T-cell (primary cell): ENCODE measurements around the gene FOXRED2. TPM values are rescaled to one million over a fixed set of nuclear protein-coding genes. Genes with fewer than 3 reads are reported as not detected.
"Not testable (repeated sequence)": the region's sequence is repeated elsewhere in the genome, so short reads cannot be mapped to it uniquely, and the experiment has no call there.

Experiments
- ATAC-seq, 4 experiments: fragments of 200-7000 bp in 3 of 4; fragments of 150-1000 bp in 1 of 4; cut with Tn5 transposase; replicated peaks in 1 of 4; 1 replicate in 3 of 4; 2 replicates in 1 of 4; pipeline ENCODE4 v1.10.0; 2021; ENCODE audit warnings: moderate library complexity in 3 of 4, mild to moderate bottlenecking in 2 of 4, moderate number of reproducible peaks in 1 of 4
- CTCF ChIA-PET, 2 donors: fragments of 300-600 bp; sonication (Branson Sonifier 250); formaldehyde crosslinking; loops; one replicate each; lab custom pipeline; 2022; ENCODE audit warnings: antibody characterized with exemption in 2 of 2; lab: Charles Lee
- POLR2A ChIA-PET, 2 donors: fragments of 300-600 bp; sonication (Branson Sonifier 250); formaldehyde crosslinking; loops; one replicate each; lab custom pipeline; 2022; ENCODE audit warnings: antibody characterized with exemption in 2 of 2; lab: Charles Lee
- DNase-seq, 35 experiments: peaks; one replicate each; pipeline versions ENCODE4 v3.0.0 to v3.0.0-alpha.2; 2013 to 2023
- H3K27ac ChIP-seq: one replicate; pipeline ENCODE4 v1.5.1; 2013; ENCODE audit warnings: low read length
- H3K27me3 ChIP-seq, 2 experiments: replicated peaks in 1 of 2; 1 replicate in 1 of 2; 2 replicates in 1 of 2; pipeline versions ENCODE4 v1.6.1 to v1.7.0; 2013; ENCODE audit warnings: low read length in 1 of 2, mixed read lengths in 1 of 2; ENCODE audit not compliant: control insufficient read depth in 2 of 2, insufficient read depth in 2 of 2; ENCODE audit errors: extremely low read depth in 1 of 2
- H3K36me3 ChIP-seq, 2 donors: 1 replicate in 1 of 2; 2 replicates in 1 of 2; pipeline versions ENCODE4 v1.6.1 to v1.7.0; 2013; ENCODE audit warnings: low read length in 1 of 2; ENCODE audit not compliant: control insufficient read depth in 2 of 2, insufficient read depth in 1 of 2; ENCODE audit errors: extremely low read depth in 1 of 2
- H3K4me1 ChIP-seq, 2 experiments: 1 replicate in 1 of 2; 2 replicates in 1 of 2; pipeline versions ENCODE4 v1.6.1 to v1.7.0; 2013; ENCODE audit warnings: low read length in 2 of 2, mixed read lengths in 1 of 2; ENCODE audit not compliant: insufficient read depth in 2 of 2, control insufficient read depth in 1 of 2; ENCODE audit errors: extremely low read depth in 1 of 2
- H3K4me3 ChIP-seq, 2 donors: 1 replicate in 1 of 2; 2 replicates in 1 of 2; pipeline versions ENCODE4 v1.5.1 to v1.7.0; 2013; ENCODE audit warnings: mild to moderate bottlenecking in 2 of 2, low read length in 1 of 2, moderate library complexity in 1 of 2; ENCODE audit not compliant: control insufficient read depth in 1 of 2; ENCODE audit errors: extremely low read depth in 1 of 2
- H3K9me3 ChIP-seq: 2 replicates; pipeline ENCODE4 v1.7.0; 2013
- H3K27ac Mint-ChIP-seq, 2 donors: one replicate each; pipeline ENCODE4 v1.8.0; 2020 to 2021; ENCODE audit warnings: mild to moderate bottlenecking in 2 of 2, mixed read lengths in 2 of 2
- H3K27me3 Mint-ChIP-seq, 2 donors: one replicate each; pipeline ENCODE4 v1.8.0; 2021 to 2022; ENCODE audit warnings: mixed read lengths in 2 of 2
- H3K36me3 Mint-ChIP-seq: one replicate; pipeline ENCODE4 v1.8.0; 2021; ENCODE audit warnings: mixed read lengths
- H3K4me1 Mint-ChIP-seq, 3 donors: one replicate each; pipeline ENCODE4 v1.8.0; 2020 to 2022; ENCODE audit warnings: mixed read lengths in 3 of 3, mild to moderate bottlenecking in 1 of 3
- H3K4me3 Mint-ChIP-seq, 3 donors: one replicate each; pipeline ENCODE4 v1.8.0; 2020 to 2022; ENCODE audit warnings: mild to moderate bottlenecking in 3 of 3, mixed read lengths in 3 of 3, moderate library complexity in 3 of 3
- H3K9me3 Mint-ChIP-seq, 3 donors: one replicate each; pipeline ENCODE4 v1.8.0; 2020 to 2022; ENCODE audit warnings: mixed read lengths in 3 of 3
- WGBS: methylation state at CpG from one replicate; pipeline ENCODE4 v1.1.5; 2013; ENCODE audit warnings: missing lambda C conversion rate; ENCODE audit not compliant: insufficient coverage; 5-methylcytosine and 5-hydroxymethylcytosine counted together
- total RNA-seq, 35 experiments: library from RNA in 6 of 35; stranded (reverse) in 6 of 35; fragments of 120-200 nt in 1 of 35; gene quantifications; one replicate each; pipeline versions ENCODE4 v1.2.1 to v1.2.4 and lab custom pipeline; 2013 to 2026

Gene FOXRED2
- total RNA-seq, 5 donors from 2014 or later (not counting 1 experiment from before 2014, with no cell fraction given) = 1.7 to 5.0 (median 3.2) TPM

GRCh38 chr22:36452978-36453607 lies 53.7 kb downstream of the FOXRED2 start:
- no CpG with 5 or more reads among the region's 5 CpGs for WGBS
- H3K36me3 Mint-ChIP-seq, POLR2A ChIA-PET, H3K27me3 Mint-ChIP-seq, H3K9me3 Mint-ChIP-seq, H3K9me3 ChIP-seq, H3K27me3 ChIP-seq, CTCF ChIA-PET, H3K4me3 ChIP-seq, H3K36me3 ChIP-seq, ATAC-seq: not testable (repeated sequence)
- H3K27ac Mint-ChIP-seq = peak overlapping the region; percentile 92
- peak overlapping the region; percentile 26 to 69 (median 46) for H3K4me3 Mint-ChIP-seq
- Histone ChIP-seq H3K4me1 (peaks cover 16 to 77% of the 10 kb centered on the region in 2 experiments), H3K27ac (peak overlapping the region; percentile 83)
- peak in 1 of 35 experiments; percentile 25 for DNase-seq
- peaks cover 50 to 55% (median 53%) of the 10 kb centered on the region in 3 donors for H3K4me1 Mint-ChIP-seq

GRCh38 chr22:36452250-36452977 lies 54.4 kb downstream of the FOXRED2 start:
- Histone ChIP-seq H3K4me3 (no peak overlapping the region), H3K27me3 (no peaks in the 10 kb centered on the region), H3K27ac (peak overlapping the region; percentile 83), H3K36me3 (no peaks in the 10 kb centered on the region), H3K4me1 (peaks cover 16 to 81% of the 10 kb centered on the region in 2 experiments), H3K9me3 (no peaks in the 10 kb centered on the region)
- Mint-ChIP-seq H3K27me3 (no peaks in the 10 kb centered on the region), H3K4me3 (peak overlapping the region; percentile 32 to 46 (median 35)), H3K9me3 (no peaks in the 10 kb centered on the region), H3K27ac (peak overlapping the region; percentile 92), H3K4me1 (peaks cover 54 to 58% (median 55%) of the 10 kb centered on the region in 3 donors), H3K36me3 (no peaks in the 10 kb centered on the region)
- ATAC-seq (peak in 1 of 4 experiments; percentile 3), DNase-seq (peak in 3 of 35 experiments; percentile 14 to 38 (median 31))
- WGBS = 60% methylated on average over 1 of the region's 9 CpGs
- ChIA-PET POLR2A (interaction anchor here in 1 of 2 donors (1.0 kb wide), 1 partner anchor 88 kb away, joined by 4 read pairs; no protein-coding TSS in a partner anchor), CTCF (interaction anchor here in 1 of 2 donors (0.6 to 1.4 kb wide), 11 partner anchors 15 to 307 kb away, joined by 3 to 6 read pairs (median 3); partner anchors contain the start of gene TXN2)

- CTCF ChIA-PET = interaction anchor here in 1 of 2 donors (1.0 to 1.4 kb wide), 2 partner anchors 8 to 79 kb away, joined by 3 to 4 read pairs; no protein-coding TSS in a partner anchor
- H3K9me3 ChIP-seq, H3K4me3 ChIP-seq, H3K27me3 Mint-ChIP-seq, H3K36me3 ChIP-seq, H3K9me3 Mint-ChIP-seq, H3K27me3 ChIP-seq, ATAC-seq, DNase-seq, POLR2A ChIA-PET, H3K36me3 Mint-ChIP-seq: not testable (repeated sequence)
- H3K27ac ChIP-seq = peak overlapping the region; percentile 83
- peaks cover 16 to 90% of the 10 kb centered on the region in 2 experiments for H3K4me1 ChIP-seq
- H3K27ac Mint-ChIP-seq = peak overlapping the region; percentile 92
- H3K4me3 Mint-ChIP-seq = peak overlapping the region in 1 of 3 donors; percentile 46
- 98% methylated on average over 5 of the region's 7 CpGs for WGBS
- H3K4me1 Mint-ChIP-seq = peaks cover 49 to 59% (median 51%) of the 10 kb centered on the region in 3 donors
Measured at GRCh38 chr22:36450923-36451322, 55.9 kb downstream of the FOXRED2 start.

- Histone ChIP-seq H3K4me3 (no peak overlapping the region), H3K27ac (no peak overlapping the region), H3K9me3 (no peaks in the 10 kb centered on the region), H3K4me1 (peaks cover 19 to 79% of the 10 kb centered on the region in 2 experiments), H3K36me3 (no peaks in the 10 kb centered on the region), H3K27me3 (no peaks in the 10 kb centered on the region)
- H3K27me3 Mint-ChIP-seq = no peaks in the 10 kb centered on the region
- WGBS = 82% methylated on average over 5 of the region's 11 CpGs
- no peaks in the 10 kb centered on the region for H3K9me3 Mint-ChIP-seq
- peaks cover 51 to 60% (median 51%) of the 10 kb centered on the region in 3 donors for H3K4me1 Mint-ChIP-seq
- CTCF ChIA-PET = no interaction called here
- POLR2A ChIA-PET = no interaction called here
- no peaks in the 10 kb centered on the region for H3K36me3 Mint-ChIP-seq
- DNase-seq = no peak
- H3K4me3 Mint-ChIP-seq = no peak overlapping the region
- peak overlapping the region in 1 of 2 donors; percentile 44 for H3K27ac Mint-ChIP-seq
- no peak for ATAC-seq
Measured at GRCh38 chr22:36449596-36450175, 57.2 kb downstream of the FOXRED2 start.

GRCh38 chr22:36447632-36448031 lies 59.2 kb downstream of the FOXRED2 start:
- Mint-ChIP-seq H3K27ac (peak overlapping the region in 1 of 2 donors; percentile 34), H3K4me3 (no peak overlapping the region), H3K9me3 (no peaks in the 10 kb centered on the region), H3K4me1 (peaks cover 40 to 56% (median 41%) of the 10 kb centered on the region in 3 donors), H3K27me3 (no peaks in the 10 kb centered on the region), H3K36me3 (no peaks in the 10 kb centered on the region)
- ChIA-PET CTCF (interaction anchor here in 1 of 2 donors (0.7 kb wide), 1 partner anchor 7 kb away, joined by 3 read pairs; no protein-coding TSS in a partner anchor), POLR2A (no interaction called here)
- no peak overlapping the region for H3K27ac ChIP-seq
- no peak overlapping the region for H3K4me3 ChIP-seq
- ATAC-seq (no peak), DNase-seq (no peak)
- no peaks in the 10 kb centered on the region for H3K27me3 ChIP-seq
- WGBS = 83% methylated on average over 2 of the region's 2 CpGs
- H3K9me3 ChIP-seq = no peaks in the 10 kb centered on the region
- no peaks in the 10 kb centered on the region for H3K36me3 ChIP-seq
- peaks cover 13 to 58% of the 10 kb centered on the region in 2 experiments for H3K4me1 ChIP-seq

GRCh38 chr22:36445158-36445668 lies 61.6 kb downstream of the FOXRED2 start:
- Histone ChIP-seq H3K36me3 (no peaks in the 10 kb centered on the region), H3K27ac (no peak overlapping the region), H3K4me1 (peaks cover 6 to 34% of the 10 kb centered on the region in 2 experiments), H3K4me3 (no peak overlapping the region), H3K9me3 (no peaks in the 10 kb centered on the region), H3K27me3 (no peaks in the 10 kb centered on the region)
- CTCF ChIA-PET = interaction anchor here in 1 of 2 donors (0.6 kb wide), 1 partner anchor 1163 kb away, joined by 4 read pairs; no protein-coding TSS in a partner anchor
- Mint-ChIP-seq H3K9me3 (no peaks in the 10 kb centered on the region), H3K27ac (peak overlapping the region in 1 of 2 donors; percentile 67), H3K36me3 (no peaks in the 10 kb centered on the region), H3K27me3 (no peaks in the 10 kb centered on the region), H3K4me1 (peaks cover 26 to 42% (median 29%) of the 10 kb centered on the region in 3 donors), H3K4me3 (no peak overlapping the region)
- ATAC-seq = no peak
- POLR2A ChIA-PET = interaction anchor here in 1 of 2 donors (0.5 kb wide), 2 partner anchors 16 to 64 kb away, joined by 3 to 8 read pairs; no protein-coding TSS in a partner anchor
- DNase-seq = no peak
- WGBS = 91% methylated on average over 6 of the region's 8 CpGs
